COR-L47 (cell line): ENCODE results near the gene UEVLD.
"Not testable (repeated sequence)": the region's sequence is repeated elsewhere in the genome, so short reads cannot be mapped to it uniquely, and the experiment has no call there.

ENCODE experiments used
- DNase-seq: peaks from one replicate; lab custom pipeline; 2025; lab: John Stamatoyannopoulos, UW

Gene UEVLD

GRCh38 chr11:18588297-18589252 is at the start of gene UEVLD:
Gene UEVLD, minus strand, starts transcription at chr11:18588734. Its CDS starts 80 bp downstream, at chr11:18588654.
- DNase-seq, result peak; percentile 71

- DNase-seq, result peak; percentile 99
Observed at GRCh38 chr11:18634140-18635032, 45.9 kb upstream of the UEVLD start, which contains the start of gene SPTY2D1. Gene SPTY2D1, minus strand, starts transcription at chr11:18634342. Its CDS starts 85 bp downstream, at chr11:18634257.

GRCh38 chr11:18633256-18634139 is 45.0 kb upstream of the UEVLD start:
- no peak for DNase-seq

GRCh38 chr11:18632841-18633240 is 44.3 kb upstream of the UEVLD start:
- no peak for DNase-seq

GRCh38 chr11:18624161-18624560 is 35.6 kb upstream of the UEVLD start:
- no peak for DNase-seq

GRCh38 chr11:18623707-18624106 is 35.2 kb upstream of the UEVLD start:
- DNase-seq, result no peak

- DNase-seq, result no peak
Observed at GRCh38 chr11:18618342-18619025, 29.9 kb upstream of the UEVLD start.

GRCh38 chr11:18617688-18618341 is 29.3 kb upstream of the UEVLD start:
- no peak for DNase-seq

- no peak for DNase-seq
Observed at GRCh38 chr11:18615628-18616392, 27.3 kb upstream of the UEVLD start.

GRCh38 chr11:18614667-18615066 is 26.1 kb upstream of the UEVLD start:
- DNase-seq, result no peak

GRCh38 chr11:18612394-18612793 is 23.9 kb upstream of the UEVLD start:
- no peak for DNase-seq

GRCh38 chr11:18611196-18611595 is 22.7 kb upstream of the UEVLD start:
- no peak for DNase-seq

- DNase-seq, result no peak
Observed at GRCh38 chr11:18608376-18608775, 19.8 kb upstream of the UEVLD start.

- DNase-seq, result no peak
Observed at GRCh38 chr11:18600915-18601569, 12.5 kb upstream of the UEVLD start.

GRCh38 chr11:18599739-18600230 is 11.3 kb upstream of the UEVLD start, which contains the start of gene MISFA:
Gene MISFA, plus strand, starts transcription at chr11:18599789. Its CDS starts 140 bp downstream, at chr11:18599929.
- no peak for DNase-seq

- DNase-seq, result no peak
Observed at GRCh38 chr11:18594999-18595749, 6.6 kb upstream of the UEVLD start.

- DNase-seq, result not testable (repeated sequence)
Observed at GRCh38 chr11:18594088-18594487, 5.6 kb upstream of the UEVLD start.

- DNase-seq, result no peak
Observed at GRCh38 chr11:18590571-18590970, 2.0 kb upstream of the UEVLD start.
